RWPE2 (cell line): ENCODE measurements around the gene FASN.

Source experiments
- ATAC-seq: fragments of 200-7000 bp; cut with Tn5 transposase; 3 replicates; pipeline ENCODE4 v1.9.1; 2021; ENCODE audit warnings: low read depth
- DNase-seq: peaks from one replicate; pipeline ENCODE4 v3.0.0-alpha.2; 2020; ENCODE audit warnings: low spot score
- H3K27ac ChIP-seq: fragments of 450-650 bp; 2 replicates; pipeline ENCODE4 v1.5.1; 2017; ENCODE audit warnings: mild to moderate bottlenecking; ENCODE audit not compliant: poor library complexity, severe bottlenecking
- H3K27me3 ChIP-seq: fragments of 250-450 bp; sonication (Bioruptor Pico); 2 replicates; pipeline ENCODE4 v1.5.1; 2021; ENCODE audit warnings: mild to moderate bottlenecking, moderate library complexity; ENCODE audit not compliant: insufficient read depth, poor library complexity, severe bottlenecking
- H3K36me3 ChIP-seq: fragments of 250-450 bp; sonication (Bioruptor Pico); 2 replicates; pipeline ENCODE4 v1.5.1; 2020; ENCODE audit warnings: low read depth, mild to moderate bottlenecking, moderate library complexity
- H3K4me1 ChIP-seq: fragments of 250-450 bp; sonication (Bioruptor Pico); 2 replicates; pipeline ENCODE4 v1.5.1; 2021; ENCODE audit warnings: mild to moderate bottlenecking, moderate library complexity; ENCODE audit not compliant: insufficient read depth, poor library complexity, severe bottlenecking
- H3K4me3 ChIP-seq: fragments of 250-450 bp; sonication (Bioruptor Pico); 2 replicates; pipeline ENCODE4 v1.5.1; 2021; ENCODE audit warnings: mild to moderate bottlenecking, moderate library complexity; ENCODE audit not compliant: severe bottlenecking
- H3K9me3 ChIP-seq: fragments of 250-450 bp; sonication (Bioruptor Pico); 2 replicates; pipeline ENCODE4 v1.5.1; 2021; ENCODE audit warnings: mild to moderate bottlenecking, moderate library complexity; ENCODE audit not compliant: severe bottlenecking
- CTCF ChIP-seq: fragments of 450-650 bp; IDR thresholded peaks from one replicate; pipeline ENCODE4 v1.5.1; 2017; ENCODE audit warnings: mild to moderate bottlenecking, moderate library complexity; ENCODE audit not compliant: poor library complexity, severe bottlenecking

The FASN gene

DNA sequence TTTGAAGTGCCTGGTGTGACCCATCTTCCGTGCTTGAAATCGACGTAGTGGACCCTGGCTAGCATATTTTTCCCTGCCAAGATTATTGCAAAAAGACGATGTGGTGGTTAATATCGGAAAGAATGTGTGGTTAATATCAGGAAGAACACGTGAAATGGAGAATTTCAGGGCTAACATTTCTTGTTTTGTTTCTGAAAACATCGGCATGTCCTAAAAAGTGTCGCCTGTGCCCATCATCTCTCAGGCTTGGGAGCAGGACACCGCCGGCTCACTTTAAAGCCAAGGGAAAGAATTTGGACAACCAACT, 60.2 kb downstream of the FASN start:
- peaks cover 18% of the 10 kb centered on the region for H3K36me3 ChIP-seq
- H3K27ac ChIP-seq: peak overlapping the region; percentile 35
- peak overlapping the region; percentile 65 for H3K4me3 ChIP-seq
- H3K27me3 ChIP-seq: no peaks in the 10 kb centered on the region
- no peak for ATAC-seq
- DNase-seq: no peak
- H3K9me3 ChIP-seq: no peaks in the 10 kb centered on the region
- H3K4me1 ChIP-seq: no peaks in the 10 kb centered on the region
- no peak for TF ChIP-seq CTCF

DNA sequence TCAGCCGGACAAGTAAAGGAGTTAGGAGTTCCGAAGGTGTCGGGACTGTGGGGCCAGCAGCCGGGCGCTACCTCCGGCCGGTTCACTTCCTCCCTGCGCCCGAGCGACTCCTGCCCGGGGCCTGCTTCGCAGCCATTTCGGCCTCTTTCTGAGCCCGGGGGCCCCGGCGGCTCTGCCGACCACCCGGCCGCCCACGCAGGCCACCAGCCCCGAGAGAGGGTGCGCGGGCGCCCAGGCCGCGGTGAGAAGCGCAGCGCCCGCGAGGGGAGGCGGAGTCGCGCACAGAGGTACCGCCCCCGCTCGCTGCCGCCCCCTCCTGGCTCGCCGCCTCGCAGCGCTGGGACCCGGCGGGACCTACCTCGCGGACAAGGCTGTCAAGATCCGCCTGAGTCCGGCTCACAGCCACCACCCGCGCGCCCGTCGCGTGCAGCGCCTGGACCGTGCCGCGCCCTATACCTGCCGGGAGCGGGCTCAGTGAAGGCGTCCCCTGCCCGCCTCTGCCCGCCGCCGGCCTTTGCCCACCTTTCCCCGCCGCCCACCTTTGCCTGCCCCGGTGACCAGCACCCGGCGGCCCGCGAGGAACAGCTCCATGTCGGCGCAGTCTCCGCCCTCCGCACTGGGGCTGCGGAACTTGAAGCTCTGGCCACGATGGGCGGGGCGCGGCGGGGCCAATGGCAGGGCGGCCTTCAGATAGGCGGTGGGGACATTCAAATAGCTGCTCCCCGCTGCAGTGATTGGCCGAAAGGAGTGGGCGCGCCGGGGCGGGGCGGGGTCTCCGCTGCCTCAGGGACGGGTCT, 60.7 kb downstream of the FASN start, which contains the start of gene DCXR:
Gene DCXR, minus strand, starts transcription at position 606 of the 797 bp plus-strand sequence. Its CDS starts 15 bp downstream, at position 591.
- no peaks in the 10 kb centered on the region for H3K9me3 ChIP-seq
- peak; percentile 96 for TF ChIP-seq CTCF
- DNase-seq: peak; percentile 99
- peak; percentile 92 for ATAC-seq
- H3K4me1 ChIP-seq: no peaks in the 10 kb centered on the region
- peak within 1 kb of the TSS; percentile 35 for H3K27ac ChIP-seq
- no peaks in the 10 kb centered on the region for H3K27me3 ChIP-seq
- H3K36me3 ChIP-seq: peaks cover 18% of the 10 kb centered on the region
- H3K4me3 ChIP-seq: peak within 1 kb of the TSS; percentile 65

DNA sequence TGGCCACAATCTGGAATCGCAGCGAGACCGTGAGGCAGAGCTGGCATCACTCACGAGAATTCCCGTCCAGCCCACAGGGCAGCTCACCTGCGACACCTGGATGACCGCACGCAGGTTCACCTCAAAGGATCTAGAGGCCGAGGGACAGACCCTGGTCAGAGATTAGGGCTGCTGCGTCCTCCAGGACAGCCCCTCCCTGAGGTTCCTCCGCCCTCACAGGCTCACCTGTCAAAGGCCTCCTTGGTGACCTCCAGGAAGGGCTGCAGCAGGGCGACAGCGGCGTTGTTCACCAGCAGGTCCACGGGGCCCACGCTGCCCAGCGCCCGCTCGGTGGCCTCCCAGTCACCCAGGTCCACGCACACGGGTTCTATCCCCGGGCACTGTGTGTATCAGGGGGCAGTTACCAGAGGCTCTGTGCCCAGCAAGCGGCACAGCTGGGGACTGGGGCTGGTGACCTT, 61.4 kb downstream of the FASN start:
- Histone ChIP-seq H3K36me3 (peaks cover 18% of the 10 kb centered on the region), H3K27me3 (no peaks in the 10 kb centered on the region), H3K27ac (peak overlapping the region; percentile 35), H3K4me1 (no peaks in the 10 kb centered on the region), H3K9me3 (no peaks in the 10 kb centered on the region), H3K4me3 (peak overlapping the region; percentile 65)
- TF ChIP-seq CTCF: no peak
- DNase-seq (no peak), ATAC-seq (no peak)

DNA sequence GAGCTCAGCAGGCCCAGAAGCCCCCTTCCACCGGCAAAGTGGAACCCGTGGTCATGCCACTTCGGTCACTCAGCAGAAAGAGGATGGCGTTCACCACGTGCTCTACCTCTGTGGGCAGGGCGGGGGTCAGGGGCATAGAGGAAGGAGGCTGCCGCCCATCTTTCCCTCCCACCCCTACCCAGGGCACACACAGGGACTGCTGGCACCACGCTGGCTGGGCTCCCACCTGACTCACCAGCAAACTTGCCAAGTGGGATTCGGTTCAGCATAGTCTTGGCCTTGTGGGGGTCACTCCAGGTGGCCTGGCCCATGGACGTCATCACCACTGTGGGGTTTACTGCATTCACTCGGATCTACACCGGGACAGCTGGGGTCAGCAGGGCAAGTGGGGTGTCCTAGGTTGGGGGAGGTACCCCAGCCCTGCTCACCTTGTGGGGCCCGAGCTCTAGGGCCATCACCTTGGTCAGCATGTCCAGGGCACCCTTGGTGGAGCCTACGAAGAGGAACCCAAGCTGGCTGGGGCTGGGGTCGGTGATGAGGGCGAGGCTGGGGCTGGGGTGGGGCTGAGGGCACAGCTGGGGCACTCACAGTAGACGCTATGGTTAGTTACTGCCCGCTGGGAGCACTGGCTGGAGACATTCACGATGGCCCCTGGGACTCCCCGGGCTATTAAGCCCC, 61.9 kb downstream of the FASN start:
- TF ChIP-seq CTCF: no peak
- H3K36me3 ChIP-seq: peaks cover 18% of the 10 kb centered on the region
- H3K4me3 ChIP-seq: peak overlapping the region; percentile 65
- H3K9me3 ChIP-seq: no peaks in the 10 kb centered on the region
- no peaks in the 10 kb centered on the region for H3K4me1 ChIP-seq
- DNase-seq (no peak), ATAC-seq (no peak)
- H3K27ac ChIP-seq: no peak overlapping the region
- no peaks in the 10 kb centered on the region for H3K27me3 ChIP-seq
